H9 (cell line): ENCODE results near the gene NPNT. TPM values are rescaled to one million over a fixed set of nuclear protein-coding genes. Genes with fewer than 3 reads are reported as not detected.

Experiments
- DNase-seq: peaks from one replicate; pipeline ENCODE4 v3.0.0-alpha.2; 2017
- H2AFZ ChIP-seq: one replicate; pipeline ENCODE4 v1.6.1; 2013; ENCODE audit warnings: mild to moderate bottlenecking, low read length, control low read depth, moderate library complexity
- H2AK5ac ChIP-seq: 2 replicates; pipeline ENCODE4 v1.6.1; 2013; ENCODE audit warnings: low read length, control low read depth, mixed read lengths; ENCODE audit not compliant: insufficient read length
- H2BK120ac ChIP-seq: one replicate; pipeline ENCODE4 v1.6.1; 2013; ENCODE audit warnings: low read depth, mild to moderate bottlenecking, low read length, control low read depth, inconsistent platforms; ENCODE audit not compliant: poor library complexity, severe bottlenecking
- H2BK12ac ChIP-seq: 2 replicates; pipeline ENCODE4 v1.6.1; 2013; ENCODE audit warnings: low read length, control low read depth, mixed read lengths, low read depth; ENCODE audit not compliant: insufficient read length
- H2BK15ac ChIP-seq: 2 replicates; pipeline ENCODE4 v1.6.1; 2013; ENCODE audit warnings: low read depth, low read length, control low read depth
- H2BK20ac ChIP-seq: one replicate; pipeline ENCODE4 v1.6.1; 2013; ENCODE audit warnings: low read depth, mild to moderate bottlenecking, low read length, control low read depth, inconsistent platforms; ENCODE audit not compliant: poor library complexity, severe bottlenecking
- H2BK5ac ChIP-seq: 2 replicates; pipeline ENCODE4 v1.6.1; 2013; ENCODE audit warnings: low read length, control low read depth, mixed read lengths; ENCODE audit not compliant: insufficient read length
- H3K14ac ChIP-seq: 2 replicates; pipeline ENCODE4 v1.6.1; 2013; ENCODE audit warnings: low read length, control low read depth; ENCODE audit not compliant: insufficient read depth
- H3K18ac ChIP-seq: 2 replicates; pipeline ENCODE4 v1.6.1; 2013; ENCODE audit warnings: low read depth, mild to moderate bottlenecking, mixed read lengths, low read length, control low read depth; ENCODE audit not compliant: insufficient read length
- H3K23ac ChIP-seq: 2 replicates; pipeline ENCODE4 v1.6.1; 2013; ENCODE audit warnings: low read length, control low read depth, mixed read lengths, low read depth; ENCODE audit not compliant: insufficient read length
- H3K23me2 ChIP-seq: 2 replicates; pipeline ENCODE4 v1.6.1; 2013; ENCODE audit warnings: low read depth, mild to moderate bottlenecking, mixed read lengths, low read length, control low read depth; ENCODE audit not compliant: insufficient read length, poor library complexity, severe bottlenecking
- H3K27ac ChIP-seq: 2 replicates; pipeline ENCODE4 v1.5.1; 2013; ENCODE audit warnings: low read length, control low read depth, mixed read lengths, low read depth; ENCODE audit not compliant: insufficient read length
- H3K27me3 ChIP-seq: 2 replicates; pipeline ENCODE4 v1.6.1; 2013; ENCODE audit warnings: low read length, control low read depth, inconsistent platforms; ENCODE audit not compliant: insufficient read depth
- H3K4ac ChIP-seq: 2 replicates; pipeline ENCODE4 v1.6.1; 2013; ENCODE audit warnings: low read depth, mild to moderate bottlenecking, control low read depth, inconsistent platforms, low read length, moderate library complexity
- H3K4me1 ChIP-seq: 2 replicates; pipeline ENCODE4 v1.6.1; 2013; ENCODE audit warnings: low read length, control low read depth, inconsistent platforms; ENCODE audit not compliant: insufficient read depth
- H3K4me2 ChIP-seq: 2 replicates; pipeline ENCODE4 v1.6.1; 2013; ENCODE audit warnings: low read length, control low read depth, mixed read lengths; ENCODE audit not compliant: insufficient read length, insufficient read depth
- H3K56ac ChIP-seq: 2 replicates; pipeline ENCODE4 v1.6.1; 2013; ENCODE audit warnings: low read depth, mild to moderate bottlenecking, mixed read lengths, low read length, control low read depth; ENCODE audit not compliant: insufficient read length
- H3K79me1 ChIP-seq: 2 replicates; pipeline ENCODE4 v1.6.1; 2013; ENCODE audit warnings: low read depth, mild to moderate bottlenecking, moderate library complexity, low read length, control low read depth, inconsistent platforms; ENCODE audit not compliant: insufficient read depth, poor library complexity, severe bottlenecking
- H3K79me2 ChIP-seq: 2 replicates; pipeline ENCODE4 v1.6.1; 2013; ENCODE audit warnings: low read length, control low read depth, inconsistent platforms; ENCODE audit not compliant: insufficient read depth
- H3K9ac ChIP-seq: 2 replicates; pipeline ENCODE4 v1.6.1; 2013; ENCODE audit warnings: low read length, control low read depth, mixed read lengths; ENCODE audit not compliant: insufficient read length; ENCODE audit errors: extremely low read depth
- H3K9me3 ChIP-seq: one replicate; pipeline ENCODE4 v1.6.1; 2013; ENCODE audit warnings: low read depth, low read length, inconsistent platforms; ENCODE audit not compliant: control insufficient read depth
- H3T11ph ChIP-seq: one replicate; pipeline ENCODE4 v1.6.1; 2013; ENCODE audit warnings: mild to moderate bottlenecking, low read length, control low read depth, inconsistent platforms
- H4K20me1 ChIP-seq: one replicate; pipeline ENCODE4 v1.6.1; 2013; ENCODE audit not compliant: control insufficient read depth, insufficient read length, insufficient read depth
- H4K5ac ChIP-seq: 2 replicates; pipeline ENCODE4 v1.6.1; 2013; ENCODE audit warnings: low read depth, mild to moderate bottlenecking, mixed read lengths, low read length, control low read depth; ENCODE audit not compliant: insufficient read length
- H4K8ac ChIP-seq: replicated peaks from 2 replicates; pipeline ENCODE4 v1.6.1; 2013; ENCODE audit warnings: low read length, control low read depth, mixed read lengths, low read depth; ENCODE audit not compliant: insufficient read length
- H4K91ac ChIP-seq: 2 replicates; pipeline ENCODE4 v1.6.1; 2013; ENCODE audit warnings: low read depth, mild to moderate bottlenecking, moderate library complexity, mixed read lengths, low read length, control low read depth; ENCODE audit not compliant: insufficient read length
- H3K27ac Mint-ChIP-seq, 3 experiments: 2 replicates in 2 of 3; 3 replicates in 1 of 3; pipeline ENCODE4 v1.8.0; 2020 to 2021; ENCODE audit warnings: mixed read lengths in 3 of 3, mild to moderate bottlenecking in 1 of 3, moderate library complexity in 1 of 3
- H3K27me3 Mint-ChIP-seq: 2 replicates; pipeline ENCODE4 v1.8.0; 2021; ENCODE audit warnings: low read depth, mild to moderate bottlenecking, moderate library complexity, mixed read lengths
- H3K36me3 Mint-ChIP-seq, 3 experiments: 2 replicates in 2 of 3; 3 replicates in 1 of 3; pipeline ENCODE4 v1.8.0; 2020 to 2021; ENCODE audit warnings: low read depth in 3 of 3, mixed read lengths in 3 of 3; ENCODE audit not compliant: insufficient read depth in 1 of 3
- H3K4me1 Mint-ChIP-seq, 2 experiments: 2 replicates each; pipeline ENCODE4 v1.8.0; 2020; ENCODE audit warnings: mixed read lengths in 2 of 2
- H3K4me3 Mint-ChIP-seq, 2 experiments: 2 replicates in 1 of 2; 3 replicates in 1 of 2; pipeline ENCODE4 v1.8.0; 2020 to 2021; ENCODE audit warnings: mild to moderate bottlenecking in 2 of 2, mixed read lengths in 2 of 2, moderate library complexity in 1 of 2
- H3K9me3 Mint-ChIP-seq, 2 experiments: 2 replicates in 1 of 2; 3 replicates in 1 of 2; pipeline ENCODE4 v1.8.0; 2020; ENCODE audit warnings: mild to moderate bottlenecking in 2 of 2, mixed read lengths in 2 of 2, moderate library complexity in 1 of 2
- WGBS: extraction: QIAGEN DNeasy Blood & Tissue Kit; methylation state at CpG from one replicate; pipeline ENCODE4 v1.1.7; 2013; ENCODE audit warnings: missing lambda C conversion rate, low lambda C conversion rate, mixed read lengths; ENCODE audit not compliant: insufficient read length; ENCODE audit errors: extremely low coverage; 5-methylcytosine and 5-hydroxymethylcytosine counted together
- total RNA-seq: library from RNA; stranded (reverse); gene quantifications from 2 replicates; pipeline ENCODE4 v1.2.1, GENCODE V29; 2021
- TF ChIP-seq, protein P1 (sequence below): fragments of 200-600 bp; sonication (generic); conservative IDR thresholded peaks from 3 replicates; pipeline ENCODE4 v1.8.0; 2021; ENCODE audit warnings: antibody characterized with exemption, mild to moderate bottlenecking

NPNT gene
- total RNA-seq, 1 experiment from 2014 or later: 0.37 TPM

DNA sequence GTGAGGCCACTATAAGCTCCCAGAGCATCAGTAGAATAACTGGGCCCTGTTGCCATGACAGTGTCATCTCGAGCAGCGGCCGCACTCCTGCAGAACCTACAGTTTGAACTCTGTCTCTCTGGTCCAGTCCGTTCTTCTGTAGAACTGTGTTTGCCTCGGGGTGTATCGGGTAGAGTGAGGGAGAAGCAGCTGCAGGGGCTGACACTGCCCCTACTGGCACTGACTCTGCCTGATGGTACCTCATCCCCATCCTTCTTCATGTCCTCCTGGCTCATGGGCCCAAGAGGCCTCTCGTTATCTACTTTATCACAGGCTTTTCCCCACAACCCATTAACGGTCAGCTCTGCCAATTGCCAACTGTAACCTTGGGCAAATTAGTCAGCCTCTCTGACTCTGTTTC lies 96.5 kb downstream of the NPNT start:
- TF ChIP-seq, protein P1, sequence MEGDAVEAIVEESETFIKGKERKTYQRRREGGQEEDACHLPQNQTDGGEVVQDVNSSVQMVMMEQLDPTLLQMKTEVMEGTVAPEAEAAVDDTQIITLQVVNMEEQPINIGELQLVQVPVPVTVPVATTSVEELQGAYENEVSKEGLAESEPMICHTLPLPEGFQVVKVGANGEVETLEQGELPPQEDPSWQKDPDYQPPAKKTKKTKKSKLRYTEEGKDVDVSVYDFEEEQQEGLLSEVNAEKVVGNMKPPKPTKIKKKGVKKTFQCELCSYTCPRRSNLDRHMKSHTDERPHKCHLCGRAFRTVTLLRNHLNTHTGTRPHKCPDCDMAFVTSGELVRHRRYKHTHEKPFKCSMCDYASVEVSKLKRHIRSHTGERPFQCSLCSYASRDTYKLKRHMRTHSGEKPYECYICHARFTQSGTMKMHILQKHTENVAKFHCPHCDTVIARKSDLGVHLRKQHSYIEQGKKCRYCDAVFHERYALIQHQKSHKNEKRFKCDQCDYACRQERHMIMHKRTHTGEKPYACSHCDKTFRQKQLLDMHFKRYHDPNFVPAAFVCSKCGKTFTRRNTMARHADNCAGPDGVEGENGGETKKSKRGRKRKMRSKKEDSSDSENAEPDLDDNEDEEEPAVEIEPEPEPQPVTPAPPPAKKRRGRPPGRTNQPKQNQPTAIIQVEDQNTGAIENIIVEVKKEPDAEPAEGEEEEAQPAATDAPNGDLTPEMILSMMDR: no peak
- H4K91ac ChIP-seq: no peak overlapping the region
- no peak overlapping the region for H3K27ac Mint-ChIP-seq

More for the DNA sequence above, 96.5 kb downstream of the NPNT start:
- Histone ChIP-seq H3K4me2 (no peak overlapping the region), H3K23me2 (no peaks in the 10 kb centered on the region), H3K18ac (no peak overlapping the region), H3K79me1 (no peaks in the 10 kb centered on the region), H3K79me2 (no peaks in the 10 kb centered on the region), H3K9me3 (no peaks in the 10 kb centered on the region), H2BK20ac (no peak overlapping the region), H3K4me1 (no peaks in the 10 kb centered on the region; the same call in 1 of the 2 replicates), H4K5ac (no peak overlapping the region), H3K14ac (no peak overlapping the region), H2AK5ac (no peak overlapping the region), H2BK5ac (no peak overlapping the region), H4K8ac (no peak overlapping the region), H2BK12ac (no peak overlapping the region), H4K20me1 (no peaks in the 10 kb centered on the region), H3K9ac (no peak overlapping the region), H3K56ac (no peak overlapping the region), H3K4ac (no peak overlapping the region), H3K27ac (no peak overlapping the region), H2BK15ac (no peak overlapping the region), H2BK120ac (no peak overlapping the region), H3K23ac (no peak overlapping the region), H3K27me3 (no peaks in the 10 kb centered on the region), H3T11ph (no peak overlapping the region), H2AFZ (no peak overlapping the region)
- no CpG with 5 or more reads among the region's 8 CpGs for WGBS
- H3K9me3 Mint-ChIP-seq: peaks cover 0 to 2% of the 10 kb centered on the region in 2 experiments; a peak in 2 of 5 replicates
- no peaks in the 10 kb centered on the region; a peak in 2 of 7 replicates for H3K36me3 Mint-ChIP-seq
- H3K27me3 Mint-ChIP-seq: no peaks in the 10 kb centered on the region
- DNase-seq: no peak
- no peak overlapping the region for H3K4me3 Mint-ChIP-seq
- H3K4me1 Mint-ChIP-seq: no peaks in the 10 kb centered on the region
